GM20000 (cell line): ENCODE results near the gene GIT2.
A peak's percentile ranks its signal among the peaks of the same experiment; 100 is the strongest.

Source experiments
- DNase-seq: peaks from one replicate; pipeline ENCODE4 v3.0.0; 2012; ENCODE audit warnings: low spot score
- CTCF ChIP-seq: IDR thresholded peaks from 2 replicates; pipeline ENCODE4 v1.5.1; 2012; ENCODE audit warnings: mild to moderate bottlenecking, control low read depth; ENCODE audit errors: extremely low read depth, missing control alignments

Gene GIT2

GRCh38 chr12:109995686-109996482 lies at the start of gene GIT2:
Gene GIT2 (minus strand): TSS chr12:109996368. CDS start chr12:109996224, 144 bp downstream.
- peak; percentile 96 for DNase-seq
- no peak for TF ChIP-seq CTCF

- no peak for TF ChIP-seq CTCF
- no peak for DNase-seq
Observed at GRCh38 chr12:110042264-110042663, 46.1 kb upstream of the GIT2 start.

- no peak for DNase-seq
- TF ChIP-seq CTCF = no peak
Observed at GRCh38 chr12:110039085-110039807, 43.1 kb upstream of the GIT2 start.

- DNase-seq = no peak
- TF ChIP-seq CTCF = no peak
Observed at GRCh38 chr12:110038741-110039084, 42.5 kb upstream of the GIT2 start.

- DNase-seq = no peak
- no peak for TF ChIP-seq CTCF
Observed at GRCh38 chr12:110037315-110037714, 41.1 kb upstream of the GIT2 start.

GRCh38 chr12:110035534-110036104 lies 39.5 kb upstream of the GIT2 start:
- no peak for TF ChIP-seq CTCF
- DNase-seq = no peak

GRCh38 chr12:110033888-110034287 lies 37.7 kb upstream of the GIT2 start:
- TF ChIP-seq CTCF = no peak
- no peak for DNase-seq
